Chondrocyte (in vitro differentiated cells): ENCODE measurements around the gene MYH14. TPM values are rescaled to one million over a fixed set of nuclear protein-coding genes. Genes with fewer than 3 reads are reported as not detected.

ENCODE experiments used
- DNase-seq: peaks from one replicate; pipeline ENCODE4 v3.0.0; 2021; ENCODE audit warnings: mixed read lengths, low spot score
- H3K27ac Mint-ChIP-seq: one replicate; pipeline ENCODE4 v1.8.0; 2021; ENCODE audit warnings: mild to moderate bottlenecking, moderate library complexity, mixed read lengths; ENCODE audit not compliant: unreplicated experiment
- H3K27me3 Mint-ChIP-seq: 2 replicates; pipeline ENCODE4 v1.8.0; 2021; ENCODE audit warnings: low read depth, mixed read lengths
- H3K36me3 Mint-ChIP-seq: 2 replicates; pipeline ENCODE4 v1.8.0; 2021; ENCODE audit warnings: low read depth, mixed read lengths
- H3K4me1 Mint-ChIP-seq: 2 replicates; pipeline ENCODE4 v1.8.0; 2021; ENCODE audit warnings: low read depth, mild to moderate bottlenecking, mixed read lengths
- H3K4me3 Mint-ChIP-seq: one replicate; pipeline ENCODE4 v1.8.0; 2021; ENCODE audit warnings: mild to moderate bottlenecking, moderate library complexity, mixed read lengths; ENCODE audit not compliant: unreplicated experiment
- H3K9me3 Mint-ChIP-seq: 2 replicates; pipeline ENCODE4 v1.8.0; 2021; ENCODE audit warnings: low read depth, mixed read lengths
- total RNA-seq: library from RNA; stranded (reverse); gene quantifications from 3 replicates; pipeline ENCODE4 v1.2.1, GENCODE V29; 2021
- TF ChIP-seq, protein P1 (sequence below): fragments of 200-600 bp; sonication (generic); IDR thresholded peaks from 2 replicates; pipeline ENCODE4 v1.5.0; 2021; ENCODE audit warnings: antibody characterized with exemption, mild to moderate bottlenecking, moderate library complexity

The MYH14 gene
- total RNA-seq, 1 donor from 2014 or later: 10.2 TPM

DNA sequence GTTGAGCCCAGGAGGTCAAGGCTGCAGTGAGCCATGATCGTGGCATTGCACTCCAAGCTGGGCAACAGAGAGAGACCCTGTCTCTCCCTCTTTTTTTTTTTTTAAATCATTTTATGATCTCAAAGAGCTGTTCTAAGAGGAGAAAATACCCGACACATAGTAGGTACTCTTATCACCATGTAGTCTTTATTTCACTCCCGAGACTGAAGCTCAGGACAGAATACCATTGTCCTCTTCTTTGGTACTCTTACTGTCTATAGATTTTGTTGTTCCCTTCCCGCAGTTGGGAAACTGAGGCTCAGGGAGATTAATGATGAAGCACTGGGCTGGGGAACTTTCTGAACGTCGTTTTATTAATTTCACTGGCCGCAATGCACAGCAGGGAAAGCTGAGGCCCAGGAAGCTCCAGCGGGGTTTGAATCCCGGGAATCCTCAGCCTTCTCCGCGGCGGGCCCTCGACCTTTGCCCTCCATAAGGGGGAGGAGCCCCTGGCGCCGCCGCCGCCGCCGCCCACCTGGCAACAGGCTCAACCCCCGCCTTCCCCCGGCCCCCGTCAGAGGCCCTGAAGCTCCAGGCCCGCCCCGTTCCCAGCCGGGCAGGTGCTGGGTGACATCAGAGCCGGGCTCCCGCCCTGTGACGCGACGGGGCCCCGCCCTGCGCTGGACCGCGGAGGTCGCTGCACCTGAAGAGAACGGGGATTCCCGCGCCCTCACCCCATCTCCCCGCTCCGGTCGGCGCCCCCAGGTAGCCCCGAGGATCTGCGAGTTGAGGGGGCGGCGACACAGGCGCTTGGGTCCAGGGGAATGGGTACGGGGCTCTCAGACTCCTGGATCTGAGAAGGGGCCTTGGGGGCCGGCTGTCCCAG, 1.6 kb downstream of the MYH14 start:
- Mint-ChIP-seq H3K27ac (no peak overlapping the region), H3K27me3 (peaks cover 26% of the 10 kb centered on the region), H3K9me3 (no peaks in the 10 kb centered on the region), H3K4me1 (peaks cover 3% of the 10 kb centered on the region), H3K36me3 (peaks cover 1% of the 10 kb centered on the region), H3K4me3 (no peak overlapping the region)
- TF ChIP-seq, protein P1, sequence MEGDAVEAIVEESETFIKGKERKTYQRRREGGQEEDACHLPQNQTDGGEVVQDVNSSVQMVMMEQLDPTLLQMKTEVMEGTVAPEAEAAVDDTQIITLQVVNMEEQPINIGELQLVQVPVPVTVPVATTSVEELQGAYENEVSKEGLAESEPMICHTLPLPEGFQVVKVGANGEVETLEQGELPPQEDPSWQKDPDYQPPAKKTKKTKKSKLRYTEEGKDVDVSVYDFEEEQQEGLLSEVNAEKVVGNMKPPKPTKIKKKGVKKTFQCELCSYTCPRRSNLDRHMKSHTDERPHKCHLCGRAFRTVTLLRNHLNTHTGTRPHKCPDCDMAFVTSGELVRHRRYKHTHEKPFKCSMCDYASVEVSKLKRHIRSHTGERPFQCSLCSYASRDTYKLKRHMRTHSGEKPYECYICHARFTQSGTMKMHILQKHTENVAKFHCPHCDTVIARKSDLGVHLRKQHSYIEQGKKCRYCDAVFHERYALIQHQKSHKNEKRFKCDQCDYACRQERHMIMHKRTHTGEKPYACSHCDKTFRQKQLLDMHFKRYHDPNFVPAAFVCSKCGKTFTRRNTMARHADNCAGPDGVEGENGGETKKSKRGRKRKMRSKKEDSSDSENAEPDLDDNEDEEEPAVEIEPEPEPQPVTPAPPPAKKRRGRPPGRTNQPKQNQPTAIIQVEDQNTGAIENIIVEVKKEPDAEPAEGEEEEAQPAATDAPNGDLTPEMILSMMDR: no peak
- no peak for DNase-seq

DNA sequence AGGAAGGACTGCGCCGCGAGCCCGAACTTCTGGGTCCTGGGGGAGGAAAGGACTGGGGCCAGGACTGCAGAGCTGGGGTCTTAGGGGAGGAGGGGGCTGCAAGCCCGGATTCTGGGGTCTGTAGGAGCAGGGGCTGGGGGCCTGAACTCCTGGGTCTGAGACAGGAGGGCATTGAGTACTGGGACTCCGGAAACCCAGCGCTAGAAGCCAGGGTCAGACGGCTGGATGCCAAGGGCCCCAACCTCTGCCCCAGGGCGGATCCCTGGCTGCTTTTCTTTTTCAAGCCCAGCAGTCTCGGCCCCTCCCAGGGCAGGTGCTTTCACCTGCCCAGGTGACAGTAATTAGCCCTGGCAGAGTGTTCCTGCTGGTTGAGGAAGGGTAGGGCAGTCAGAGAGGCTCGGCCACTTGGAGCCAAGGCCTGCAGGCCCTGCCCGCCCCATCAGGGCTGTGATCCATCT, 2.3 kb downstream of the MYH14 start:
- H3K27ac Mint-ChIP-seq: no peak overlapping the region
- H3K36me3 Mint-ChIP-seq: peaks cover 1% of the 10 kb centered on the region
- H3K4me1 Mint-ChIP-seq: peaks cover 3% of the 10 kb centered on the region
- no peak overlapping the region for H3K4me3 Mint-ChIP-seq
- H3K27me3 Mint-ChIP-seq: peaks cover 26% of the 10 kb centered on the region
- peak; percentile 80 for DNase-seq
- H3K9me3 Mint-ChIP-seq: no peaks in the 10 kb centered on the region
- TF ChIP-seq, protein P1: no peak

DNA sequence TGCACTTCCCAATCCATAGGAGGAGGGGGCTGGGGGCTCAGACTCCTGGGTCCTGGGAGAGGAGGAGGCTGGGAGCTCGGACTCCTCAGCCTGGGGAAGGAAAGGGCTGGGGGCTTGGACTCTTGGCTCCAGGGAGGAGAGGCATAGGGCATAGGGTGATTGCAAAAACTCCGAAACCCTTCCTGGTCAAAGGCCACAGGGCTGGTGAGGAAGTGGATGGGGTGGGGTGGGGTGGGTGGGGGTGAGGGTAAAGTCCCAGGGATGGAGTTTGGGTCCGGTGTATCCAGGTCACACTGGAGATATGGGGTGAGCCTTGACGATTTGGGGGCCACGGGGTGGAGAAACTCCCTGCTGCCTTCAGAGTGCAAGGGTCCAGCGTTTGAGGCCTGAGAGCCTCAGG, 2.8 kb downstream of the MYH14 start:
- DNase-seq: no peak
- H3K4me1 Mint-ChIP-seq: peaks cover 3% of the 10 kb centered on the region
- TF ChIP-seq, protein P1: no peak
- H3K9me3 Mint-ChIP-seq: peaks cover 2% of the 10 kb centered on the region
- H3K27me3 Mint-ChIP-seq: peaks cover 25% of the 10 kb centered on the region
- peaks cover 1% of the 10 kb centered on the region for H3K36me3 Mint-ChIP-seq
- no peak overlapping the region for H3K4me3 Mint-ChIP-seq
- no peak overlapping the region for H3K27ac Mint-ChIP-seq

DNA sequence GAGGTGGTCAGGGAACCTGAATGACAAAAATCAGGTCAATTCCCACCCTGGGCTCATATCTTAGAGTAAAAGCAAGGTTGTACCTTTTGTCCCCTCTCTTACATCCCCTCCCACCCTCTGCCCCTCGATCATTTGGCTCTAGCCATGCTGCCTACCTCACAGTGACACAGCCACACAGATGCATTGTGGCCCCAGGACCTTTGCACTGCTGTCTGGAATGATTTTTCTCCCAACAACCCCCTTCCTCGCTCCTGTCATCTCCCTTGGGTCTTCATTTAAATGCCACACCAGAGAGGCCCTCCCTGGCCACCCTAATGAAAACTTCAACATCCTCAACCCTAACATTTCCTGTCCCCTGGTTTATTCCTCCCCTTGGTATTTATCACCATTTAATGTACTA, 4.3 kb downstream of the MYH14 start:
- Mint-ChIP-seq H3K27ac (no peak overlapping the region), H3K9me3 (peaks cover 11% of the 10 kb centered on the region), H3K36me3 (peaks cover 5% of the 10 kb centered on the region), H3K27me3 (peaks cover 13% of the 10 kb centered on the region), H3K4me3 (no peak overlapping the region), H3K4me1 (peaks cover 3% of the 10 kb centered on the region)
- TF ChIP-seq, protein P1: no peak
- DNase-seq: peak; percentile 40

DNA sequence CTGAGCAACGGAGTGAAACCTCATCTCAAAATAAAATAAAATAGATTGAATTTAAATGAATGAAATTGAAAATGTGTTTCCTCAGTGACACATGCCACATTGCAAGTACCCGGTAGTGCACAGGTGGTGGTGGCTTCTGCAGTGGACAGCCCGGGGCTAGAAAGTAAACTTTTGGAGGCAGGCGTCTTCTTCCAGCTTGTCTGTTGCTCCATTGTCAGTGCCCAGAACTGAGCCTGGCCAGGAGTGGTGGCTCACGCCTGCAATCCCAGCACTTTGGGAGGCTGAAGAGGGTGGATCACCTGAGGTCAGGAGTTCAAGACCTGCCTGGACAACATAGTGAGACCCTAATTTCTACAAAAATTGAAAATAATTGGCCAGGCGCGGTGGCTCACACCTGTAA, 5.7 kb downstream of the MYH14 start:
- DNase-seq: peak; percentile 29
- H3K9me3 Mint-ChIP-seq: peaks cover 14% of the 10 kb centered on the region
- peaks cover 10% of the 10 kb centered on the region for H3K27me3 Mint-ChIP-seq
- TF ChIP-seq, protein P1: no peak
- peaks cover 5% of the 10 kb centered on the region for H3K36me3 Mint-ChIP-seq
- no peak overlapping the region for H3K4me3 Mint-ChIP-seq
- peaks cover under 1% of the 10 kb centered on the region for H3K4me1 Mint-ChIP-seq
- no peak overlapping the region for H3K27ac Mint-ChIP-seq
